DMS 273 (cell line): Measurements from ENCODE around the gene ADAM8.
"Not testable (repeated sequence)": the region's sequence is repeated elsewhere in the genome, so short reads cannot be mapped to it uniquely, and the experiment has no call there.

Experiments
- DNase-seq: peaks from one replicate; lab custom pipeline; 2025; ENCODE audit not compliant: unreplicated experiment; lab: John Stamatoyannopoulos, UW

Gene ADAM8

DNA sequence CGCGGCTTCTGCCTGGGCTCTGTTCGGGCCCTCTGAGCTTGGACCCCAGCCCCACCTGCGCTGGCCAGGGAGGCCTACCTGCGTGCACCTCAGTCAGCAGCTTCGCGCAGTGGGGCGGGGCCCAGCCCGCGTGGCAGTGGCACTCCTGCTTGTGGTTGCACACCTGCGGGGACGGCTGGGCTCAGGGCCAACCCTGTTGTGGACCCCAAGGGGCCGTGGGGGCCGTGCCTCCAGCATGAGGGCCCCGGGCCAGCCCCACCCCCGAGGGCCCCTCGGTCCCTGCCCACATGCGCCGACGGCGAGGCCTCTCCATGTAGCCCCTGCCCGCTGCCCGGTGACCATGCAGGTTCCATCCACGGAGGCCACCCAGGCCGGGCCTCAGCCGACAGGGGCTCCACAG lies 7.3 kb downstream of the ADAM8 start:
- no peak for DNase-seq

DNA sequence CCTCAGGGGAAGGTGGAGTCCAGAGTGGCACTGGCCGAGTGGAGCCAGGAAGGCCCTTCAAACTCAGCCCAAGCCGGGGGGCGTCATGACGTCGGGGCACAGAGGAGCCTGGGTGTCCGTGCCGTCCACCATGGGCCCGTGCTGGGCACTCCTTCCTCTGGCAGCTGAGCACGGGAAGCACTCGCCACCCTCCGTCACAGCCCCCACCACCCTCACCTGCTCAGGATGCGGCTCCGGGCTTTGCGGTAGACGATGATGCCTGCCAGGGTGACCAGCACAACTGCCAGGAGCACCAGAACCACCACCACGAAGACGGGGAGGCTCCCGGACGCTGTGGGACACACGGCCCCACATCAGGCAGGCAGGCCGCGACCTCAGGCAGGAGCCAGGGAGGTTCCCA lies 8.1 kb downstream of the ADAM8 start:
- DNase-seq = no peak

DNA sequence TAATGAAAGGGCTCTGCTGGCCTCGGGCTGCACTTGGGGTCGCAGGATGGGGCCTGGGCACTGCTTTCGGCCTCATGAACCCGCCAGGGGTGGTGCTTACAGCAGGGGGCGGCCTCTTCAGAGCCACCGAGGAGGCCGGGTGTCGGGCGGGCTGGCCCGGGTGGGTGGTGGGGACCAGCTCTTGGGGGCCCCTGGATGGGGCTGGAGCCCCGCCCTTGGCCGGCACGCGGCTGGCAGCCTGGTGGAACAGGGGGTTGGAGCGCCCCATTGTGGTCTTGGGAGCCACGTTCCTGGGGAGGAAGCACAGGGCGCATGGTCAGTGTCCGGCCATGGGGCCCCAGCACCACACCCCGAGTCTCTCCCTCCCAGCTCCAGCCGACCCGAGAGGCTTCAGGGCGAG lies 8.8 kb downstream of the ADAM8 start:
- DNase-seq = no peak

DNA sequence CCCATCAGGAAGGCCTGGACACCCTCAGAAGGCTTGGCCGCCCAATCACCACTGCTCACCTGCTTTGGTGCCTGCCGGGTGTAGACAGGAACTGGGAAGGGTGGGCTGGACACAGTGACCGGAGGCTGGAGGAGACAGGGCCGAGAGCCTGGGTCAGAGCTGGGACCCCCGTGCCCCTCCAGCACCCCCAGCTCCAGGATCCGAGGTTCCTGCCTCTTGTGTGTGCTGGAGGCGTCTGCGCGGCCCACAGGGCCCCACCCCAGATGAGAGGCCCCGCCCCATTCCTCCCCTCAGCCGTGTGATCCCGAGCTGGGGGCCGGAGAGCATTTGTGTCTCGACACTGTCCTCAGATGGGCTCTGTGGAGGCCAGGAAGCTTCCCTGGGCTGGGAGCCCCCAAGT lies 9.4 kb downstream of the ADAM8 start:
- no peak for DNase-seq

DNA sequence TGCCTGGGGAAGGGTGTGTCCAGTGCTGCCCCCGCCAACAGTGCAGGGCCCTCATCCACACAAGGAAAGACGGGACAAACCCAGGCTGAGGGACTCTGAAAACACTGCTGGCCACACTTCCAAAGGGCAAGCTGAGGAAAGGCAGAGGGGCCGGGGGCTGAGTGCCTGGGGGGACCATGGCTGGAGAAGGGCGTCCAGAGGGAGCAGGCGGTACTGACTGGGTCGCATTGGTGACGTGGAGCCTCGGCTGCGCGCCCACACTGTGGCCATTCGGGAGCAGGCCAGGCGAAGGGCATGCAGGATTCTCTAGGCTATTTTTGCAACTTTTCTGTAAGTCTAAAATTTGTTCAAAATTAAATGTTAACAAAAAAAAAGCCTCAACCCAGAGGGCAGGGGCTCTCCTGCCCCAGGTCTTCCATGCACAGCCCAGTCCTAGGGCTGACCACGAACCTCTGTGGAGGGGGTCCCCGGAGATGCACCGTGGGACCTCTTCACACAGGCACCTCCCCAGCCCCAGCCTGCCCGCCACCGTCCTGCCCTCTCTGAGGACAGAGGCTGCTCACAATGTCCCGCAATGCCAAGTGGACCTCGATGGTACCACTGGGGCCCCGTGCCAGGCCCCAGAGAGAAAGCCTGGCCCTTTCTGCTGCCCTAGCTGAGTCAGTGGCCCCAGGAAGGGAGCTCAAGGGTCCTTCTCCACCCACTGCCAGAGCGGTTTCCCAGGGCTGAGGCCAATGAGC lies 10.4 kb downstream of the ADAM8 start:
- DNase-seq = no peak

DNA sequence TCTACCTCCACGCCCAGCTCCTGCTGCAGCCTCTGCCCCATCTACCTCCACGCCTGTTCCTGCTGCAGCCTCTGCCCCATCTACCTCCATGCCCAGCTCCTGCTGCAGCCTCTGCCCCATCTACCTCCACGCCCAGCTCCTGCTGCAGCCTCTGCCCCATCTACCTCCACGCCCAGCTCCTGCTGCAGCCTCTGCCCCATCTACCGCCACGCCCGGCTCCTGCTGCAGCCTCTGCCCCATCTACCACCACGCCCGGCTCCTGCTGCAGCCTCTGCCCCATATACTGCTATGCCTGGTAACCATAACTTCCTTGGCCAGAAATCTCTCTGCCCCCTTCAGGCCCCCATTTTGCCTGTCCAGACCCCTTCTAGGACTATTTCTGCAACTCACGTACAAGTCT lies 11.6 kb downstream of the ADAM8 start:
- DNase-seq = not testable (repeated sequence)

DNA sequence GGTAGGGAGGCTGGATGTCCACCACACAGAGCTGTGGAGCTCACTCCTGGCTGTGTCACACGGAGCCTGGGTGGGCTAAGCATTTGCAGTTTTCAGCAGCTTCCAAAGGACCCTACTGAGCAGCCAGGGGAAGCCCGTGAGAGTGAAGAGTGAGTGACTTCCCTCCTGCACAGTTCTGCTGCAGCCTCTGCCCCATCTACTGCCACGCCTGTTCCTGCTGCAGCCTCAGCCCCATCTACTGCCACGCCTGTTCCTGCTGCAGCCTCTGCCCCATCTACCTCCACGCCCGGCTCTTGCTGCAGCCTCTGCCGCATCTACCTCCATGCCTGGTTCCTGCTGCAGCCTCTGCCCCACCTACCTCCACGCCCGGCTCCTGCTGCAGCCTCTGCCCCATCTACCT lies 12.2 kb downstream of the ADAM8 start:
- no peak for DNase-seq

DNA sequence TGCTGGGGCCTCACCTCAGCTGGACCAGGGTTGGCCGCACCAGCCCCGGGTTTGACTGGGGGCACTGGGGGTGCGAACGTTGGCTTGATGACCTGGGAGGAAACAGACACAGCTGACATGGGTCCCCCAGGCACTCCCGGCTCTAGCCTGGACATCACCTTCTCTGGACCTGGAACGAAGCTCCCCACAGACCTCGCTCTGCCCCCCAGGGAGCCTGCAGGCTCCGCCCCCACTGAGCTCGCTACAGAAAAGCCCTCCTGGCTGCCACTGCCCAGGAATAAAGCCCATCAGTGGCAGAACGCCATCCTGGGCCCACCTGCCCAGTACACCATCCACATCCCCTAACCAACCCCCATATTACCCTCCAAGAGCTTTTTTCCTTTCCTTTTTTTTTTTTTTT lies 13.0 kb downstream of the ADAM8 start:
- no peak for DNase-seq

DNA sequence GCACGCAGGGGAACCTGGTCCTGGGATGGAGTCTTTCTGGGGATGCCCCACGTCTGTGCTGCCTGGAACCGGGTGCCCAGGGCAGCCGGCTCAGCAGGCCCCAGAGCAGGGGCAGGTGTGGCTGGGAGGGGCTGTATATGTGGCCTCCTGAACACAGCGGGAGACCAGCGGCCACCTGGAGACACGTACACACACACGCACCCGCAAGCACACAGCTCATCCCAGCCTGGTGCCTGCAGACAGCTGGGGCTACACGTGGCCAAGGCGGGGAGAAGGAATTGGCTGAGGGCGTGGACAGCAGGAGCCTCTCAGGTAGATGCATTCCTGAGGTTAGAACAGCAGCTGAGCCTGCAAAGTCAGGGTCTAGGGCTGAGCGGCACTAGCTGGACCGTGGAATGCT lies 14.0 kb downstream of the ADAM8 start:
- peak; percentile 23 for DNase-seq

DNA sequence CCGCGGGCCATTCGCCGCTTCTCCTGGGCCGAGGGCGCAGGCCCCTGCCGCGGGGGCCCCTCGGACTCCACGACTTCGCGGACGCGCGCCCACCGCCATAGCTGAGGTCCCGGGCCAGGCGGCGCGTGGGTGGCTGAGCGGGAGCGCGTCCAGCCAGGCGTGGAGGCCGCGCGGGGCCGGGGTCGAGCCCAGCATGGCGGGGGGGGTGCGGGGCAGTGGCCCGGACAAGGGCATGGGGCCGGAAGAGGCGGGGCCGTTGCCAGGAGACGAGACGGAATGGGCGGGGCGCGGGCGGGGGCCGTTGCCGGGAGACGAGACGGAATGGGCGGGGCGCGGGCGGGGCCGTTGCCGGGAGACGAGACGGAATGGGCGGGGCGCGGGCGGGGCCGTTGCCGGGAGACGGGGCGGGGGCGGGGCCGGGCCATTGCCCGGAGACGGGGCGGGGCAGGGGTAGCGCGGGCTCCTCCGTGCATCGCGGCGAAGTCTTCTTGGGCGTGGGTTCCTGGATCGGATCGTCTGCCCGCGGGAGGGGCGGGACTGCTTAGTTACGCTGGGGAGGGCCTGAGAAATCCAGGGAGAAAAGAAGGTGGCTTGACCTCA lies 14.8 kb downstream of the ADAM8 start:
- DNase-seq = peak; percentile 77

DNA sequence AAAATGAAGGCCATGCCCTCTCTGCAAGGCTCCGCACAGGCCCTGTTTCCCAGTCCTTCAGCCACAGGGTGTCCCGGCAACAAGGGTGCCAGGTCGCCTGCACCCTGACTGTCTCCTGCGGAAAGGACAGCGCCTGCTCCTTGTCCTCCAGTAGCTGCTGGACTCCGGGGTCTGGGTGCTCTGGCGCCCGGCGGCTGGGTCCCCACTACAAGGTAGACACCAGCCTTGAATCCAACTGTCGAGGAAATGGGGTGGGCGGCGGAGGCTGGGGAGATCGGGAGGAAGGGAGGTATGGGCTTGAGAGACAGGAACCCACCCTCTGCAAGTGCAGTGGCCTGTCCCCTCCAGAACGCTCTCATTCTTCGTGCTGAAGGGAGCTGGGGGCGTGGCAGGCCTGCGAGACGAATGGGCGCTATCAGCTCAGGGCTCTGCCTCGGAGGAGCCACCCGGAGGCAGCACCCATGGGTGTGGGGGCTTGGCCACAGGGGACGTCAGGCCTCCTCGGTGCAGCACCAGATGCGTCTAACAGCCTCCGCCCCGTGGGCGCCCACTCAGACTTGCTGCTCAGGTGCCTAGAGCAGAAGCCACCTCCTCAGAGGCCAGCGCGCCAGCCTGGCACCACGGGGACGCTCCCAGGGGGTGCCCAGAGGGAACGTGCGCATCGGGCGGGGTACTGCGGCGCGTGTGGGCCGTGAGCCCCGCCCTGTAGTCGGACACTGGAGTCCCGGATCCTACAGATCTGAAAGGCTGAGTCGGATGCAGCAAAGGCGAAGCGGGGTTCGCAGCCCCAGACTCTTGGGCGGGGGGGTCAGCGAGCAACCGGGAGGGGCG lies 15.6 kb downstream of the ADAM8 start:
- peak; percentile 60 for DNase-seq

DNA sequence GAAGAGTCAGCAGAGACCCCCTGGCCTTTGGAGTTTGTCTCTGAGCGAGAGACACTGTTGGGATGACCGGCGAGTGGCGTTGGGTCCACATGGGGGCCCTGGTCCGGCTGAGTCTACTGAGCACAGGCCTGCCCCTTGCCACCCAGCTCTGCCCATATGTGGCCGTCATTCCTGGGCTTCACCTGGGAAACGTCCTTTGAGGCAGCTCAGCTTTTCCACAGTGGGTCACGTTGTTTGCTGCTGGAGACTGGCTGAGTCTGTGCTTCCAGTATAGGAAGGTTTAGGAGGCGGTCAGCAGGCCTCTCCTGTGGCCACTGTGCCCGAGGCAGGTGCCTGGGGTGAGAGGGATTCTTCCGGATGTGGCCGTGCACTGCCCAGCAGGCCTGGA lies 17.1 kb downstream of the ADAM8 start:
- no peak for DNase-seq

DNA sequence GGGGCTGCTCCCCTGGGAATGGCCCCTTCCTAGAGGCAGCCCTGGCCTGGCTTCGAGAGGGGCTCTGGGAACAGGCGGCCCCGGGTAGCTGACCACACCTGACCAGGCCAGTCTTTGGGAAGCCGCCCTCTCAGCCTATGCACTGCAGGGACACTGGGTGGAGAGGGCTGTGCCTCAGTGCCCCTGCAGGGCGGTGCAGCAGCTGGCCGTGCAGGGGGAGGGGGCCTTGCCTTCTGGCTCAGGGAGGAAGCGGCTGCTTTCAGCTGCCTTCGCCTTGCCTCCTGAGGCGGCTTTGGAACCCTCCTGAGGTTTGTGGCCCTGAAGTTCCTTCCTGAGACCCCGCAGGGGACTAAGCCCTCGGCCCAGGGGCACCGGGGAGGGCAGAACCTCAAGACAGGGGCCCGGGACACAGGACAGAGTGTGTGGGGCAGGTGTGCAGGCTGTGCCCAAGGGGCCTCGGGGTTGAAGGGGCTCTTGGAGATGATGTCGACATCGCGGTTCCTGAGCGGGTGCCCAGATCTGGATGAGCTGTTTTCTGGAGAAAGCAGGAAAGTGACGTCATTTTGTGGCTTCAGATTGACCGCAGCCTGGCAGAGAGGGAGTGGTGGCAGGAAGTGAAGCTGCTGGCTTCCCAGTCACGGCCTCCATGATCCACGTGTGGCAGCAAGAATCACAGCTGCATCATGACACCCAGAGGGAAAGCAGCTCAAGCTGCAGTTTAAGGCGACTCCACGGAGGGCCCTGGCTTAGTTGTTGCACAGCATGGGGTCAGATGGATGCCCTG lies 17.7 kb downstream of the ADAM8 start:
- peak; percentile 25 for DNase-seq

DNA sequence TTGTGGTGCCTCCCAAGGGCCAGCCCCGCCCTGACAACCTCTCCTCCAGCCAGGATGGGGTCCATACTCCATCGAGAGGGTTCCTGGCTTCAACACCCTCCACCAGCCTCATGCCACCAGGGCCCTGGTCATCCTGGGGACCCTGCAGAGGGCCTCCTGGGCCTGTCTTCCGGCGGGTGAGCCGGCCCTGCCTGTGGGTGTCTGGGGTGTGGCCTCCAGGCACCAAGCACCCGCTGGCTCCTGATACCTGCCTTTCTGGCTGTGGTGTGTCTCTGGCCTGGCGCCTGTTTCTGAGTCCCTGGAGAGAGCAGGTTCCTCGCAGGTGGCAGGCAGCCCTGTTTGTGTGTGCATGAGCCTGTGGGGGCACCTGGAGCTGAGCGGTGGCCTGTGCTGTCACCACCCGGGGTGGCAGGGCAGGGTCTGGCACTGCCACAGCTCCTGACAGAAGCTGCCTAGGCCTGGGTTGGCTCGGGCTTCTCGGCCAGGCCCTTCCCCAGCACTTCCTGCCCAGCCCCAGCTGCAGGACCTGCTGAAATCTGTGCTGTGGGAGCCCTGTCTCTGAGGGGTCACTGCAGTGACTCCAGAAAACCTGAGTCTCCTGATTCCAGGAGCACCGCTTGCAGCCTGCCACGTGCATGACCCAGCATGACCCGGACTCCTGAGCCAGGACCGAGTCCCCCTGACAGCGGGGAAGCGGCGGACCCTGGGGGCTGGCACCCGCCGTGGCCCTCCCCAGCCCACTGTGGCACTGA lies 18.4 kb downstream of the ADAM8 start:
- no peak for DNase-seq

DNA sequence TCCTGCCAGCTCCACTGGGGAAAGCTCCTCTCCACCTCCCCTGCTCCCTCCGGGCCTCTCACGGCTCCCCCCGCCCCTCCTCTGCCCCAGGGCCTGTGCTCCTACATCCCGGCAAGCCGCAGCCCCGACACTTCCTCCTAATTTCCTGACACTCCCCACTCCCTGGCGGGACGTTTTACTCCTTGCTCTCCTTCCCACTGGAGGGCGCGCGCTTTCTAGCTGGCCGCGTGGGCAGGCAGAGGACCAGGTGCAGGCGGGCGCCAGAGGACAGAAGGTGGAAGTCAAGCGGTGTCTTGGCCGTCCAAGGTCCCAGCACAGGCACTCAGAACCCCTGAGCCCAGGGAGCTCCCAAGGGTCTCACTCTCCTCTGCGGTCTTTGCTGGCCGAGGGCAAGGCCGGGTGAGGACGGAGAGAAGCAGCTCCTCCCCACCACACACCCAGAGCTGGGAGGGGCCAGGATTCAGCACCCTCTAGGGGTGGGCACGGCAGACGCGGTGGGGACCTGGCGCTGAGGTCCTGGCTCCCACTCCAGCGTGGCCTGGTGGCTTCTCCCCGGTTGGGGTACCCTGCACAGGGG lies 19.1 kb downstream of the ADAM8 start:
- peak; percentile 66 for DNase-seq

DNA sequence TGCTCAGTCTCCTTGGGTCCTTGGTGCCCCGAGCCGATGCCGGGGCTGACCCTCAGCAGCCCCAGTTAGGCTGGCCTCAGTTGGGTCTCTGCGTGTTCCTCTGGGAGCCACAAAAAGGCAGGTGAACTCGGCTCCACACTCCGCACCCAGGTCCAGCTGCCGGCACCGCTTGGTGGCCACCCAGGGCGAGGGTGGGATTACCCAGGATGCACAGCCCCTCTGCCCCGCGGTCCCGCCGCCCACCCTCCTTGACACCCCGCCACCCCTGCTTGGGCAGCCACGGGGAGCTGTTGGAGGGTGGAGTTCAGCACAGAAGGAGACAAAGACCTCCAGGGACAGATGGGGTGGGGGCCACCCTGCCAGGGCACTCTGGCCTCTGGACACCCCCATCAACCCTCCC lies 21.3 kb downstream of the ADAM8 start:
- no peak for DNase-seq

DNA sequence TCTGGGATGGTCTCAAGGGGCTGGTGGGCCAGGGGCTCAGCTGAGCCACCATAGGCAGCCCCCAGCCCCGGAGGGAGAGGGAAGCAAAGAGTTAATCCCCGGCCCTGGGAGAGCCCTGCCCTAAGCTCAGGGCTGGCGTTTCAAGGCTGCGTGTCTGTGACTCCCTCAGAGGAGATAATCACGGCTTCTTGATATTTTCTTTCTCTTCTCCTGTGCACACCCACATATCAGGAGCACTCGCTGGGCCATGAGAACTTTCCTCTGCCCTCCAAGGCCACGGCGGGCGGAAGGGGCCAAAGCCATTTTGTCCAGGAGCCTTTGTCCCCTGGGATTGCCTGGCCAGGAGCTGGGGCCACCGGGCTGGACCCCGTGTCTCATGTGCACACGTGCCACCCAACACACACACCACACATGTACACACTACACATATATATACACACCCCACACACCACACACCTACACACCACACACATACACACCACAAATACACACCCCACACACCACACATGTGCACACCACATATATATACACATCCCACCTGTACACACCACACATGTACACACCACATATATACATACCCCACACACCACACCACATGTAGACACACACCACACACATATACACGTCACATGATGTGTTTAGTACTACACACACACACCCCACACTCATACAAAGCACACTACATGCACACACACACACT lies 22.1 kb downstream of the ADAM8 start:
- DNase-seq = no peak

DNA sequence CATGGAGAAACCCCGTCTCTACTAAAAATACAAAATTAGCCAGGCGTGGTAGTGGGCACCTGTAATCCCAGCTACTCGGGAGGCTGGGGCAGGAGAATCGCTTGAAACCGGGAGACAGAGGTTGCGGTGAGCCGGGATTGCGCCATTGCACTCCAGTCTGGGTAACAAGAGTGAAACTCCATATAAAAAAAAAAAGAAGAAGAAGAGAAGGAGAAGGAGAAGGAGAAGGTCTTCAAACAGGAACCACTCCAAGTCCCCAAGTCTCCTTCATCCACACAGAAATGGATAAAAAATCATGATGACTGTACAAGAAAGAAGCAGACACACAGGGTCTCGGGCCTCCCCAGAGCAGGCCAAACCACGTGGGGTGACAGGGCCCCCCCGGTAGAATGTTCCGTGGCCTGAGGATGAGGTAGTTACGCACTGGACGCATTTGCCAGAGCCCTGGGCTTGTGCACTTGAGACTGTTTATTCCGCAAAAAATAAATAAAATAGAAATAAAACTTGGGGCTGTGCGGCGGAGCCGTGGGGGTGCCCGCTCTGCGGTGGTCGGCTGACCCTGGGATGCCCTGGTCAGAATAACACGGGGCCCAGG lies 23.2 kb downstream of the ADAM8 start:
- no peak for DNase-seq

DNA sequence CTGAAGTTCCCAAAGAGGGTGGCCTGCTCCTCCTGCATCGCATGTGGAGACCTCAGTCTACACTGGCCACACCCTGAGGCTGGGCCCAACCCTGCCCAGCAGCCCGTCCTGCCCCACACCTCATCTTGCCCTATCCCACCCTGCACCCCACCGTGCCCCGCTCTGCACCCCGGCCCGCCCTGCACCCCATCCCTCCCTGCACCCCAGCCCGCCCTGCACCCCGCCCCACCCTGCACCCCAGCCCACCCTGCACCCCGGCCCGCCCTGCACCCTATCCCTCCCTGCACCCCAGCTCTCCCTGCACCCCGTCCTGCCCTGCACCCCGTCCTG lies 24.5 kb downstream of the ADAM8 start:
- DNase-seq = no peak
